ENCODE results near the gene NKAIN2.

NKAIN2 gene

DNA sequence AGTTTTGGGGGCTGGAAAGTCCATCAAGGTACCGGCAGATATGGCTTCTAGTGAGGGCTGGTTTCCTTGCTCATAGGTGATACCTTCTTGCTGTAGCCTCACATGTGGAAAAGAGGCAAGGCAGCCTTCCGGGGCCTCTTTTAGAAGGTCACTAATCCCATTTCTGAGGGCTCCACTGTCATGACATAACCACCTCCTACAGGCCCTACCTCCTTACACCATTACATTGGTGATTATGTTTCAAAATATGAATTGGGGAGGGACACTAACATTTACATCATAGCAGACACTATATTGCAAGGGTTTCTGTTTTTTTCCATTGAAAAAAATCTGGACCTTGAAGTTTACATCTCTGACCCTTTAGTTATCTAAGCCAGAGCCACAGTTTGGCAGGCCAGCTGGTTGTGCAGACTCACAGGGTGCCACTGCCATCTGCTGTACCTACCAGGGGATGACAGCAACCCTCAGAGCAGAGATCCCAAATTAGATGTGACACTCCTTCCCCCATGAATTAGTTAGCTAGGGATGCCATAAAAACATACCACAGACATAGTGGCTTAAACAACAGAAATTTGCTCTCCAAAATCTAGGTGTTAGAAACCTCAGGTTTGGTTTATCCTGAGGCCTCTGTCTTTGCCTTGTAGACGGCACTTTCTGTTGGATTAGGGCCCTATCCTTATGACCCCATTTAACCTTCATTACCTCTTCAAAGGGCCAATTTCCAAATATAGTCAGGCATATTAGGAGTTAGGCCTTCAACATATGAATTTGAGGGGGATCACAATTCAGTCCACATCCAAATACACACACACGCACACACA is 992.2 kb downstream of the NKAIN2 start:
- Histone ChIP-seq H3K4me3 (ENCODE audit: low read length in 2 of 2) (no peak overlapping the region), H3K9me3 (ENCODE audit: control insufficient read depth in 2 of 2, low read length in 2 of 2) (no peaks in the 10 kb centered on the region), H3K9ac (ENCODE audit: low read length in 2 of 2) (no peak overlapping the region), H3K27me3 (ENCODE audit: control insufficient read depth in 1 of 2, insufficient read depth in 2 of 2, low read length in 2 of 2) (no peaks in the 10 kb centered on the region), H3K4me1 (ENCODE audit: control insufficient read depth, insufficient read depth, low read length) (no peaks in the 10 kb centered on the region), H3K27ac (ENCODE audit: low read length) (no peak overlapping the region), H3K36me3 (ENCODE audit: control insufficient read depth in 2 of 2, insufficient read depth in 2 of 2, low read length in 2 of 2) (no peaks in the 10 kb centered on the region)

DNA sequence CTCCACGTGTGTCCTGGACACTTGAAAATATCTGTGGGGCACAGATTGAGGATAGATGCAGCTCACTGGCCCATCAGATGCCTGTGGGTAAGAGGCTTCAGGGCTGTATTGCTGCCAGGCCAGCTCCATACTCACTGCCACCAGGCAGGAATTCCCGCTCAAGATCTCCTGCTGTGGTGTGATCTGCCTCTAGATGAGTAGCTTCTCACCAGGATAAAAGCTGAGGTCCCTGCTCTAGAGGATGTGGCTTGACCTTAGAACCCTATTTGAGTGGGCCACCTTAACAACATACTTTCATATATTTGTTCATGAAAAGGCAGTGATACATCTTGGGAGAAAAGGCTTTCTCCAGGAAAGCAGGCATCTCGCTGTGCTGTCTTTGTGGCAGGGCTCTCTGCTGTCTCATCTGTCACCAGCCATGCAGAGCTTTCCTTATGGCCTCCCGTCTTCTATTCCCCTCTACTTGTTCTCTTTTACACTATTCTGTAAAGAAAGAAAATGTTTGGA is 992.9 kb downstream of the NKAIN2 start:
- H3K27me3 ChIP-seq (ENCODE audit: control insufficient read depth in 1 of 2, insufficient read depth in 2 of 2, low read length in 2 of 2), result no peaks in the 10 kb centered on the region
- H3K9me3 ChIP-seq (ENCODE audit: control insufficient read depth in 2 of 2, low read length in 2 of 2), result no peaks in the 10 kb centered on the region

DNA sequence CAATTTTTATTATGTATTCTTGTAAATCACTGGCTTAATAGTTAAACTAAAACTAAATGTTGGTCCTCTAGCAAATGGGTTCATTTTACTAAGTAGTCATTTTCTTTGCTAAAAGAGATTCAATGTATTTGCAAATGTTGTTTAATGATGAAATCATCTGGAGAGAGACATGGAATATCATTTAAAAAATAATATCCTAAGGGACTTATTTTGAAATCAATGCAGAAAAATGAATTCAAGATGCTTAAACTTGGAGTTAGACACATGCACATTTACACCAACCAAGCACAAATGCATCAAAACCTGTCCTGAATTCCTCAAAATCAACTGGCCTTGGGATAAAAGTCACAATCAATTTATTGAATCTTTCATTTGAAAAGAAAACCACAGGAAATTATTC is 993.6 kb downstream of the NKAIN2 start:
- Histone ChIP-seq H3K4me1 (ENCODE audit: control insufficient read depth, insufficient read depth, low read length) (no peaks in the 10 kb centered on the region), H3K9ac (ENCODE audit: low read length in 2 of 2) (no peak overlapping the region), H3K27ac (ENCODE audit: low read length) (no peak overlapping the region), H3K4me3 (ENCODE audit: low read length in 2 of 2) (no peak overlapping the region), H3K36me3 (ENCODE audit: control insufficient read depth in 2 of 2, insufficient read depth in 2 of 2, low read length in 2 of 2) (no peaks in the 10 kb centered on the region), H3K27me3 (ENCODE audit: control insufficient read depth in 1 of 2, insufficient read depth in 2 of 2, low read length in 2 of 2) (no peaks in the 10 kb centered on the region), H3K9me3 (ENCODE audit: control insufficient read depth in 2 of 2, low read length in 2 of 2) (no peaks in the 10 kb centered on the region)

More for the DNA sequence above, 992.9 kb downstream of the NKAIN2 start:
- no peaks in the 10 kb centered on the region for H3K4me1 ChIP-seq (ENCODE audit: control insufficient read depth, insufficient read depth, low read length)
- no peaks in the 10 kb centered on the region for H3K36me3 ChIP-seq (ENCODE audit: control insufficient read depth in 2 of 2, insufficient read depth in 2 of 2, low read length in 2 of 2)
- no peak overlapping the region for H3K4me3 ChIP-seq (ENCODE audit: low read length in 2 of 2)
- H3K9ac ChIP-seq (ENCODE audit: low read length in 2 of 2), result no peak overlapping the region
- H3K27ac ChIP-seq (ENCODE audit: low read length), result no peak overlapping the region

DNA sequence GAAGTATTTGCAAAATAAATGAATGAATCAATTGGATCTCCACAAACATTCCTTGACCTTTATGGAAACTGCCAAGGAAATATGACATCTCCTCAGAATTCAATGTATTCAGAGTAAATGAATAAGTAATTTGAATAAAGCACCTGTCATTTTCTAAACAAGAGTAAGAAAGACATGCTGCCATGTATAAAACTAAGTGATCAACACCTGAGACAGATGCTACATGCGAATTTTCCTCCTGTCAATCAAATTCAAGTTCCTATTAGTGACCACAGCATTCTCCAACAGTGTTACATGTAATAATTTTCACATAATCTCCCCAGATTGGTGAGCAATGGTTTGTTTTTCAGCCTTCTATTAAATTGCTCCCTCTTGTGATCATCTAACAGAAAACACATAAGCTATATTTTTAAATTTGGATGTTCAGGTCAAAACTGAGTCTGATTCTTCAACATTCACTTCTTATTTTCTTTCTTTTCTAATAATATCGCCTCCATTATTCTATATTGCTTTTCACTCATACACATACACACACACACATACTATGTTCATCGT is 995.4 kb downstream of the NKAIN2 start:
- no peaks in the 10 kb centered on the region for H3K4me1 ChIP-seq (ENCODE audit: control insufficient read depth, insufficient read depth, low read length)
- H3K36me3 ChIP-seq (ENCODE audit: control insufficient read depth in 2 of 2, insufficient read depth in 2 of 2, low read length in 2 of 2), result no peaks in the 10 kb centered on the region
- H3K9me3 ChIP-seq (ENCODE audit: control insufficient read depth in 2 of 2, low read length in 2 of 2), result no peaks in the 10 kb centered on the region
- no peaks in the 10 kb centered on the region for H3K27me3 ChIP-seq (ENCODE audit: control insufficient read depth in 1 of 2, insufficient read depth in 2 of 2, low read length in 2 of 2)
- no peak overlapping the region for H3K27ac ChIP-seq (ENCODE audit: low read length)
- H3K9ac ChIP-seq (ENCODE audit: low read length in 2 of 2), result no peak overlapping the region
- H3K4me3 ChIP-seq (ENCODE audit: low read length in 2 of 2), result no peak overlapping the region

DNA sequence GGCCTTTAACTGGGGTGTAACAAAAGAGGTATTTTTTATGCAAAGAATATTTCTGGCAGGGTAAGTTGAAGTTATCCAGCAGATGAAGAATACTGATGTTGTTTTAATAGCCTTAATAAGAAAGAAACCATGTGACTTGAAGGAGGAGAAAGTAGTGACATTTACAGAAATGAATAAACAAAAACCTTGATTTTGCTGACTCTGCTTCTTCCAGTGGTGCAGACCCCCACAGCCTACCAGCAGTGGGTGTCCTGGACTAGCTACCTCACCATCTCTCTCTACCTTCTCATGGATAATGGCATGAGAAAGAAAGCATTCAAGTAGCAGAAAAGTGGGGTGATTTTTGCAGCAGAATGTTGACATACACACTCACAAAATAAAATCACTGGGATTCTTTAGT is 996.0 kb downstream of the NKAIN2 start:
- H3K27ac ChIP-seq (ENCODE audit: low read length), result no peak overlapping the region
- no peak overlapping the region for H3K4me3 ChIP-seq (ENCODE audit: low read length in 2 of 2)
- H3K4me1 ChIP-seq (ENCODE audit: control insufficient read depth, insufficient read depth, low read length), result no peaks in the 10 kb centered on the region
- H3K9me3 ChIP-seq (ENCODE audit: control insufficient read depth in 2 of 2, low read length in 2 of 2), result no peaks in the 10 kb centered on the region
- H3K9ac ChIP-seq (ENCODE audit: low read length in 2 of 2), result no peak overlapping the region
- no peaks in the 10 kb centered on the region for H3K27me3 ChIP-seq (ENCODE audit: control insufficient read depth in 1 of 2, insufficient read depth in 2 of 2, low read length in 2 of 2)
- no peaks in the 10 kb centered on the region for H3K36me3 ChIP-seq (ENCODE audit: control insufficient read depth in 2 of 2, insufficient read depth in 2 of 2, low read length in 2 of 2)

DNA sequence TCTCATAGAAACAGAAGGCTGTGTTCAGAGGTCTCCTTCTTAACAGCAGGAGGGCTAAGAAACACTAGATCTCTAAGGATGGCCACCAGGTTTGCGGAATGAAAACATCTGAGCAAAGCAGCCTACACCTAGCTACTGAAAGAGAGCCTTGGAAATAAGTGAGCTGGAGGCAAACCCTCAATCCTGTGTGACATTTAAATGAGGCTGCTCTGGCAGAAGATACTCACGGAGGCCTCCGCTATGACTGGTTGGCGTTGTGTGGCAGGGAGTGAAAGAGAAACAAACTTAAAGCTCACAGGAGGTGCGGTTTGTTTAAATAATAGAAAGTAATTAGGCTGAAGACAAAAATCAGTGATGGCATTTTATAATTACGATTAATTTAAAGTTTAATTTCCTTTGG is 996.6 kb downstream of the NKAIN2 start:
- Histone ChIP-seq H3K36me3 (ENCODE audit: control insufficient read depth in 2 of 2, insufficient read depth in 2 of 2, low read length in 2 of 2) (no peaks in the 10 kb centered on the region), H3K9me3 (ENCODE audit: control insufficient read depth in 2 of 2, low read length in 2 of 2) (no peaks in the 10 kb centered on the region), H3K4me3 (ENCODE audit: low read length in 2 of 2) (no peak overlapping the region), H3K9ac (ENCODE audit: low read length in 2 of 2) (no peak overlapping the region), H3K4me1 (ENCODE audit: control insufficient read depth, insufficient read depth, low read length) (no peaks in the 10 kb centered on the region), H3K27ac (ENCODE audit: low read length) (no peak overlapping the region), H3K27me3 (ENCODE audit: control insufficient read depth in 1 of 2, insufficient read depth in 2 of 2, low read length in 2 of 2) (no peaks in the 10 kb centered on the region)

DNA sequence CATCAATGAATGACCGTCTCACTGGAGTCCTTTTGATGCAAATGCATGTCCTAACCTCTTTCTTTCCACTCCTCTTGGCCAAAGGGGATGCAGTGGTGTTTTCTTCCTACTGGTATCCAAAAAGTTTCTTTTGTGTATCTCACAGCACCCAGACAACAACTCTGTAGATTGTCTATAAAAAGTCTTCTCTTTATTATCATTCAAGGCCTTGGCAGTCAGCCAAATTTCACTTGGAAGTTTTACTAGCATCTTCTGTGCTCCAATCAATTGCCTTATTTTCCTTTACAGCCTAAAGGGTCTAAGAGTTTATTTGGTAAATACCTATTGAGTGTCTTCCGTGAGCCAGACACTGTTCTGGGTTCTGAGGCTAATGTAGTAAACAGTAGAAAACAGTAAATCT is 1008.4 kb downstream of the NKAIN2 start:
- H3K27ac ChIP-seq (ENCODE audit: low read length), result no peak overlapping the region
- H3K27me3 ChIP-seq (ENCODE audit: control insufficient read depth in 1 of 2, insufficient read depth in 2 of 2, low read length in 2 of 2), result no peaks in the 10 kb centered on the region
- no peak overlapping the region for H3K4me3 ChIP-seq (ENCODE audit: low read length in 2 of 2)
- H3K9me3 ChIP-seq (ENCODE audit: control insufficient read depth in 2 of 2, low read length in 2 of 2), result peaks cover 0 to 2% of the 10 kb centered on the region in 2 donors
- H3K4me1 ChIP-seq (ENCODE audit: control insufficient read depth, insufficient read depth, low read length), result no peaks in the 10 kb centered on the region
- H3K36me3 ChIP-seq (ENCODE audit: control insufficient read depth in 2 of 2, insufficient read depth in 2 of 2, low read length in 2 of 2), result no peaks in the 10 kb centered on the region
- H3K9ac ChIP-seq (ENCODE audit: low read length in 2 of 2), result no peak overlapping the region

DNA sequence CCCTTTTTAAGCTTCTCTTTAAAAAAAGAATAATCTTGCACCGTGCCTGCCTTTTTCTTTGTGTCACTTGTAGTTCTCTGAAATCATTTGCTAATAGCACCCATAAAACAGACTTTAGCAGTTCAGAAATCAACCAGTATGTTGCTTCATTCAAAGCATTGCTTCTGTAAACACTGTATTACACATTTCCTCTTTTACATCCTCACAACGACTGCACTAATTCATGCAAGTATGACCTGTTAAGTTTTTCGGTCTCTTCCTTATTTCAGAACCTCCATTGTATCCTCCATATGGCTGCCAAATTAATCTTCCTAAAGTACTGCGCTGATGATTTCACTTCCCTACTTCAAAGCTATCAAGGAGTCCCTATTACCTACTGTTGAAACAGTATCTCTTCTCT is 1015.7 kb downstream of the NKAIN2 start:
- Histone ChIP-seq H3K27ac (ENCODE audit: low read length) (no peak overlapping the region), H3K4me3 (ENCODE audit: low read length in 2 of 2) (no peak overlapping the region), H3K9me3 (ENCODE audit: control insufficient read depth in 2 of 2, low read length in 2 of 2) (peaks cover 0 to 2% of the 10 kb centered on the region in 2 donors)

DNA sequence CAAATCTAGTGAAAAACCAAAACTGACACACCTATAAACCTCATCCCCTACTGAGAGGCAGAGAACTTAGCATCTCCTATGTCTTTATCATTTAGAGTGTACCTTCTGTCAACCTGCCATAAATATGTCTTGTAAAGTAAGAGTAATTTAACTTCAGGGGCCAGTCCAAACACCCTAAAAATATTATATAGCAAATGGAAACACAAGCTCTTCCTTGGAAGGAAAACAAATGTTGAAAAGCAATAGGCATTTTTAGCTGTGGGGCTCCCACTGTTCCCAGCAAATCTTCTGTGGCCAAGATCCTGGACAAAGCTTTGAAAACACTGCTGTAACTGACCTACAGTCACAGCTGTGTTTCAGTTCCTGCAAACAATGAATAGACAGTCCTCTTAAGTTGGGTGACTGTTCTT is 1018.5 kb downstream of the NKAIN2 start:
- Histone ChIP-seq H3K27me3 (ENCODE audit: control insufficient read depth in 1 of 2, insufficient read depth in 2 of 2, low read length in 2 of 2) (no peaks in the 10 kb centered on the region), H3K9ac (ENCODE audit: low read length in 2 of 2) (no peak overlapping the region), H3K9me3 (ENCODE audit: control insufficient read depth in 2 of 2, low read length in 2 of 2) (no peaks in the 10 kb centered on the region), H3K4me3 (ENCODE audit: low read length in 2 of 2) (no peak overlapping the region), H3K27ac (ENCODE audit: low read length) (no peak overlapping the region), H3K4me1 (ENCODE audit: control insufficient read depth, insufficient read depth, low read length) (peaks cover 9% of the 10 kb centered on the region), H3K36me3 (ENCODE audit: control insufficient read depth in 2 of 2, insufficient read depth in 2 of 2, low read length in 2 of 2) (no peaks in the 10 kb centered on the region)

More for the DNA sequence above, 1015.7 kb downstream of the NKAIN2 start:
- Histone ChIP-seq H3K9ac (ENCODE audit: low read length in 2 of 2) (no peak overlapping the region), H3K4me1 (ENCODE audit: control insufficient read depth, insufficient read depth, low read length) (peaks cover 9% of the 10 kb centered on the region), H3K27me3 (ENCODE audit: control insufficient read depth in 1 of 2, insufficient read depth in 2 of 2, low read length in 2 of 2) (no peaks in the 10 kb centered on the region), H3K36me3 (ENCODE audit: control insufficient read depth in 2 of 2, insufficient read depth in 2 of 2, low read length in 2 of 2) (no peaks in the 10 kb centered on the region)

DNA sequence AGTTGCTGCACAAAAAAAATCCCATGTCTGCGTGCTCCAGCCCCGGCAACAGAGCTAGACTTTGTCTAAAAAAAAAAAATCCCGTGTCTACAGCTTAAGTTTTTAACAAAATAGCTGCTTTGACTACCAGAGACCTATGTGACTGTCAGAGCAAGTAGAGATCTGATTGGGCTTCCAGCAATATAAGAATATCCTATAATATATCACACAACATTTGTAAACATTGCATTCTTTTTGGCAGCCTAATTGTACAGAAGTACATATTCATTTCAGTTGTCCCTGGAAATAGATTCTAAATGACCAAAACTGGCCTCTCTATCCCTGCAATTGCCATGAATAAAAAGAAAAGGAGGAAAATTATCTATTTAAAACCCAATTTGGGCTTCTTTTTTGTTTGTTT is 1019.1 kb downstream of the NKAIN2 start:
- Histone ChIP-seq H3K27me3 (ENCODE audit: control insufficient read depth in 1 of 2, insufficient read depth in 2 of 2, low read length in 2 of 2) (no peaks in the 10 kb centered on the region), H3K9ac (ENCODE audit: low read length in 2 of 2) (no peak overlapping the region), H3K4me3 (ENCODE audit: low read length in 2 of 2) (no peak overlapping the region), H3K9me3 (ENCODE audit: control insufficient read depth in 2 of 2, low read length in 2 of 2) (no peaks in the 10 kb centered on the region), H3K27ac (ENCODE audit: low read length) (no peak overlapping the region), H3K36me3 (ENCODE audit: control insufficient read depth in 2 of 2, insufficient read depth in 2 of 2, low read length in 2 of 2) (no peaks in the 10 kb centered on the region), H3K4me1 (ENCODE audit: control insufficient read depth, insufficient read depth, low read length) (peaks cover 9% of the 10 kb centered on the region)
